ENCODE data around the gene DNAH9.

Gene DNAH9

GRCh38 chr17:11608396-11608795 is 10.1 kb downstream of the DNAH9 start:
- DNase-seq = no peak

GRCh38 chr17:11610999-11611566 is 12.8 kb downstream of the DNAH9 start:
- DNase-seq = no peak

- no peak for DNase-seq
These were observed 14.7 kb downstream of the DNAH9 start for GRCh38 chr17:11612956-11613355.

- no peak for DNase-seq
These were observed 20.7 kb downstream of the DNAH9 start for GRCh38 chr17:11618861-11619566.

- no peak for DNase-seq
These were observed 24.2 kb downstream of the DNAH9 start for GRCh38 chr17:11622492-11622891.

GRCh38 chr17:11624976-11625375 is 26.7 kb downstream of the DNAH9 start:
- no peak for DNase-seq

GRCh38 chr17:11625878-11626277 is 27.6 kb downstream of the DNAH9 start:
- DNase-seq = no peak

GRCh38 chr17:11627301-11627940 is 29.2 kb downstream of the DNAH9 start:
- no peak for DNase-seq

- no peak for DNase-seq
These were observed 30.1 kb downstream of the DNAH9 start for GRCh38 chr17:11628374-11628773.

GRCh38 chr17:11628831-11629230 is 30.6 kb downstream of the DNAH9 start:
- no peak for DNase-seq

- DNase-seq = no peak
These were observed 38.5 kb downstream of the DNAH9 start for GRCh38 chr17:11636771-11637170.

GRCh38 chr17:11637796-11638195 is 39.5 kb downstream of the DNAH9 start:
- DNase-seq = no peak

GRCh38 chr17:11638700-11639265 is 40.5 kb downstream of the DNAH9 start:
- DNase-seq = no peak

GRCh38 chr17:11639736-11640462 is 41.6 kb downstream of the DNAH9 start:
- no peak for DNase-seq

GRCh38 chr17:11640463-11640814 is 42.2 kb downstream of the DNAH9 start:
- no peak for DNase-seq

GRCh38 chr17:11641521-11642275 is 43.4 kb downstream of the DNAH9 start:
- DNase-seq = no peak

GRCh38 chr17:11642655-11643054 is 44.4 kb downstream of the DNAH9 start:
- no peak for DNase-seq

- DNase-seq = no peak
These were observed 45.6 kb downstream of the DNAH9 start for GRCh38 chr17:11643851-11644250.

GRCh38 chr17:11644265-11645212 is 46.3 kb downstream of the DNAH9 start:
- DNase-seq = no peak

- no peak for DNase-seq
These were observed 47.2 kb downstream of the DNAH9 start for GRCh38 chr17:11645426-11645825.

- DNase-seq = no peak
These were observed 52.8 kb downstream of the DNAH9 start for GRCh38 chr17:11651089-11651488.

GRCh38 chr17:11668618-11669017 is 70.3 kb downstream of the DNAH9 start:
- no peak for DNase-seq
